Kidney epithelial cell (primary cell): ENCODE results near the gene C2orf76. TPM values are rescaled to one million over a fixed set of nuclear protein-coding genes. Genes with fewer than 3 reads are reported as not detected.

ENCODE experiments used
- DNase-seq: peaks from one replicate; pipeline ENCODE4 v3.0.0-alpha.2; 2010; ENCODE audit warnings: low read depth
- H3K27me3 ChIP-seq: 2 replicates; pipeline ENCODE4 v1.6.0; 2011; ENCODE audit warnings: low read length; ENCODE audit not compliant: control insufficient read depth, insufficient read depth
- H3K36me3 ChIP-seq: 2 replicates; pipeline ENCODE4 v1.5.1; 2011; ENCODE audit warnings: low read length; ENCODE audit not compliant: control insufficient read depth, insufficient read depth
- H3K4me3 ChIP-seq: 2 replicates; pipeline ENCODE4 v1.5.1; 2011; ENCODE audit warnings: low read depth, mild to moderate bottlenecking, control low read depth, low read length
- CTCF ChIP-seq: IDR thresholded peaks from 2 replicates; pipeline ENCODE4 v1.5.1; 2011; ENCODE audit warnings: mild to moderate bottlenecking, moderate library complexity, low read length, control low read depth, inconsistent platforms; ENCODE audit not compliant: insufficient read depth, poor library complexity, severe bottlenecking
- total RNA-seq: library from RNA; depleted of rRNA; stranded (reverse); fragments of >200 nt; gene quantifications from 2 replicates; pipeline ENCODE4 v1.2.3, GENCODE V29; 2015

The C2orf76 gene
- total RNA-seq, 1 donor from 2014 or later: 6.4 TPM

- Histone ChIP-seq H3K4me3 (no peak overlapping the region), H3K27me3 (no peaks in the 10 kb centered on the region), H3K36me3 (peaks cover 4% of the 10 kb centered on the region)
- no peak for DNase-seq
- TF ChIP-seq CTCF: no peak
These were observed 1.8 kb downstream of the C2orf76 start for GRCh38 chr2:119364798-119365197.

- Histone ChIP-seq H3K4me3 (no peak overlapping the region), H3K36me3 (no peaks in the 10 kb centered on the region), H3K27me3 (no peaks in the 10 kb centered on the region)
- DNase-seq: no peak
- no peak for TF ChIP-seq CTCF
These were observed 6.1 kb downstream of the C2orf76 start for GRCh38 chr2:119360423-119360966.

GRCh38 chr2:119359774-119360173 lies 6.9 kb downstream of the C2orf76 start:
- no peak for TF ChIP-seq CTCF
- Histone ChIP-seq H3K27me3 (no peaks in the 10 kb centered on the region), H3K4me3 (no peak overlapping the region), H3K36me3 (no peaks in the 10 kb centered on the region)
- DNase-seq: no peak

DNA sequence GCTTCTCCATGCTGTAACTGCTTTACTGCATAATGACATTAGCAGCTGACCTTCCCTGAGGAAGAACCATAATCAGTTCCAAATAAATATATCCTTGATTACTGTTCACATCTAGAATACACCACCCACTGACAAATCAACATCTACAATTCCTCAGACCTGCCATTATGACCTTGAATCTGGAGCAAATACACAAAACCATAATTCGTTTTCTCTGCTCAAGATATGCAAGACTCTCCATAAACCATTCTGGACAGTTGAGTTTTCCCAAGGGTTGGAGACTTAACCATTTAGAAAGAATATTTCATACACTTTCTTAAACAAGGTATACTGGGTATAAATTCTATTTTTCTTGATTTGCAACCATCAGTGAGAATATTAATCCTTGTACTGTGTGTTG lies 11.8 kb downstream of the C2orf76 start:
- no peaks in the 10 kb centered on the region for H3K27me3 ChIP-seq
- H3K4me3 ChIP-seq: no peak overlapping the region
- TF ChIP-seq CTCF: no peak
- DNase-seq: no peak
- no peaks in the 10 kb centered on the region for H3K36me3 ChIP-seq

DNA sequence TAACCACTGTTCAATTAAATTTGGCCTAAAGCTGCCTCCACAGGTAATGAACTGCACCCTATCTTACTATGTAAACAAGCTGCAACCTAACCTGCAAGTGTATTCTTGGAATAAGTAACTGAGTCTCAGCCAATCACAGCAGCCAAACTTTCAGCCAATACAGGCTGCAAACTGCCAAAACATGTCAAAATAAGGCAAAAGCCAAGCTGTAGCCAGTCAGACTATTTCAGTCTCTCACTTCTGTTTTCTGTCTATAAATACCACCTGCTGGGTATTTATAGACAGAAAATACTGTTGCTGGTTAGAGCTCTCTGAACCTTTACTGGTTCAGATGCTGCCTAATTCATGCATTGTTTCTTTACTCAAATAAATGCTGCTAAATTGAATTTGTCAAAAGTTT lies 14.3 kb downstream of the C2orf76 start:
- DNase-seq: no peak
- no peak for TF ChIP-seq CTCF
- Histone ChIP-seq H3K4me3 (no peak overlapping the region), H3K36me3 (no peaks in the 10 kb centered on the region), H3K27me3 (no peaks in the 10 kb centered on the region)

- TF ChIP-seq CTCF: no peak
- Histone ChIP-seq H3K27me3 (no peaks in the 10 kb centered on the region), H3K36me3 (no peaks in the 10 kb centered on the region), H3K4me3 (no peak overlapping the region)
- DNase-seq: no peak
These were observed 16.2 kb downstream of the C2orf76 start for GRCh38 chr2:119350311-119350998.
